Small intestine (tissue), 7 donors: ENCODE results near the gene MAPK8IP3. TPM values are rescaled to one million over a fixed set of nuclear protein-coding genes. Genes with fewer than 3 reads are reported as not detected.

Source experiments
- DNase-seq, 2 donors: peaks; one replicate each; pipeline versions ENCODE4 v3.0.0 to v3.0.0-alpha.2; 2013
- FAIRE-seq: peaks from 2 replicates; lab custom pipeline; 2012; peaks lifted over from hg19 to GRCh38; lab: Jason Lieb, UNC
- H3K27ac ChIP-seq, 3 donors: one replicate each; pipeline ENCODE4 v1.5.1; 2013; ENCODE audit warnings: low read length in 2 of 3, mild to moderate bottlenecking in 2 of 3, control low read depth in 1 of 3, inconsistent platforms in 1 of 3, low read depth in 1 of 3, moderate library complexity in 1 of 3
- H3K27me3 ChIP-seq, 3 donors: one replicate each; pipeline ENCODE4 v1.6.1; 2013; ENCODE audit warnings: low read length in 3 of 3, inconsistent platforms in 1 of 3; ENCODE audit not compliant: control insufficient read depth in 3 of 3, insufficient read depth in 3 of 3
- H3K36me3 ChIP-seq, 3 donors: one replicate each; pipeline ENCODE4 v1.6.1; 2013; ENCODE audit warnings: low read length in 3 of 3, inconsistent platforms in 1 of 3, low read depth in 1 of 3, mild to moderate bottlenecking in 1 of 3, moderate library complexity in 1 of 3; ENCODE audit not compliant: control insufficient read depth in 3 of 3, insufficient read depth in 2 of 3
- H3K4me1 ChIP-seq, 3 donors: one replicate each; pipeline ENCODE4 v1.6.1; 2013; ENCODE audit warnings: low read length in 2 of 3, inconsistent platforms in 1 of 3, low read depth in 1 of 3, mild to moderate bottlenecking in 1 of 3, moderate library complexity in 1 of 3; ENCODE audit not compliant: control insufficient read depth in 3 of 3, insufficient read depth in 2 of 3
- H3K4me3 ChIP-seq, 3 donors: one replicate each; pipeline ENCODE4 v1.5.1; 2013; ENCODE audit warnings: low read length in 3 of 3, control low read depth in 1 of 3, inconsistent platforms in 1 of 3, low read depth in 1 of 3, mild to moderate bottlenecking in 1 of 3, moderate library complexity in 1 of 3
- H3K9me3 ChIP-seq, 2 donors: one replicate each; pipeline ENCODE4 v1.6.1; 2013; ENCODE audit warnings: low read depth in 1 of 2, low read length in 1 of 2; ENCODE audit not compliant: control insufficient read depth in 2 of 2, insufficient read depth in 1 of 2
- WGBS, 3 donors: extraction: QIAGEN DNeasy Blood & Tissue Kit; methylation state at CpG; one replicate each; pipeline ENCODE4 v1.1.7; 2013; 5-methylcytosine and 5-hydroxymethylcytosine counted together
- polyA plus RNA-seq, 4 donors: library from polyadenylated mRNA; stranded (reverse) in 3 of 4; unstranded in 1 of 4; fragments of 200-250 nt in 3 of 4; fragments of 120-200 nt in 1 of 4; gene quantifications; one replicate each; pipeline versions ENCODE4 v1.2.1 to v1.2.3, GENCODE V29; 2013
- donor health status: healthy with polysubstance abuse.
- donor health status: control.
- donor health status: control.
- donor health status: Bipolar disorder and iron deficiency.
- donor health status: healthy.

MAPK8IP3 gene
- polyA plus RNA-seq, 4 donors = 26.2 to 60.1 (median 39.6) TPM

DNA sequence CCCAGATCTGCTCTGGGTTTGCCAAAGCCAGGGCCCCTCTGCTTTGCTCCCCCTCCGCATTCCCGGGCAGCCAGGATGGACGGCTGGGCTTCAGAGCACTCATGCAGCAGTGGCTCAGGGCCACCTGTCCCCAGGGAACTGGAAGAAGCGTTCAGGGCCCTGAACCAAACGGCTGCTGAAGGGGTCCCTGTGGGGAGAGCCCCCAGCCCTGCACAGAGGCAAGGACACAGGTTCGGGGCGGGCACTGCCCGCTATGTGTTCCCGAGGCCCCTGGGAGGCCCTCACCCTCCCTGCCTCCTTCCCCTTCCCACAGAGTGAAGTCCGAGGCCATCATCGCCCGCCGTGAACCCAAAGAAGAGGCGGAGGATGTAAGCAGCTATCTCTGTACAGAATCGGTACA, 54.9 kb downstream of the MAPK8IP3 start:
- Histone ChIP-seq H3K36me3 (peaks cover under 1 to 87% (median 7%) of the 10 kb centered on the region in 3 donors), H3K27me3 (no peaks in the 10 kb centered on the region), H3K27ac (no peak overlapping the region), H3K9me3 (no peaks in the 10 kb centered on the region), H3K4me1 (peaks cover 0 to 11% (median 5%) of the 10 kb centered on the region in 3 donors), H3K4me3 (no peak overlapping the region)
- WGBS, 3 donors = 90 to 97% (median 94%) methylated on average over 13 to 15 of the region's 15 CpGs
- FAIRE-seq = no peak
- no peak for DNase-seq

DNA sequence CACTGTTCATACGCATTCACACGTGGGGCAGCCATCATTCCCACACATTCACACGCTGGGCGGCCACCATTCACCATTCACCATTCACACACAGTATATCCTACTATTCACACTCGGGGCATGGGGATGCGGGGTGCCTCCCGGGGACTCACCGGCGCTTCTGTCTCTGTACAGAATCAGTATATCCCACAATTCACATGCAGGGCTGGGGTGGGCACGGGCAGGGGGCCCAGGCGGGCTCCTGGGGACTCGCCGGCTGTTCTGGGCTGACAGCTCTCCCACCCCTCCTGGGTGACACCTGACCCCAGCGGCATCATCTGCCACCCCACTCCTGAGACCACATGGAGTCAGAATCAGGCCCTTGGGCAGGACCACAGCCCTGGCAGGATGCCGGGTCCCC, 55.8 kb downstream of the MAPK8IP3 start:
- Histone ChIP-seq H3K27ac (no peak overlapping the region), H3K4me3 (no peak overlapping the region), H3K4me1 (peaks cover 0 to 11% (median 5%) of the 10 kb centered on the region in 3 donors), H3K9me3 (no peaks in the 10 kb centered on the region), H3K36me3 (peaks cover 3 to 88% (median 7%) of the 10 kb centered on the region in 3 donors), H3K27me3 (no peaks in the 10 kb centered on the region)
- no peak for DNase-seq
- WGBS, 3 donors = 94 to 95% (median 95%) methylated on average over 14 to 15 of the region's 15 CpGs
- no peak for FAIRE-seq

DNA sequence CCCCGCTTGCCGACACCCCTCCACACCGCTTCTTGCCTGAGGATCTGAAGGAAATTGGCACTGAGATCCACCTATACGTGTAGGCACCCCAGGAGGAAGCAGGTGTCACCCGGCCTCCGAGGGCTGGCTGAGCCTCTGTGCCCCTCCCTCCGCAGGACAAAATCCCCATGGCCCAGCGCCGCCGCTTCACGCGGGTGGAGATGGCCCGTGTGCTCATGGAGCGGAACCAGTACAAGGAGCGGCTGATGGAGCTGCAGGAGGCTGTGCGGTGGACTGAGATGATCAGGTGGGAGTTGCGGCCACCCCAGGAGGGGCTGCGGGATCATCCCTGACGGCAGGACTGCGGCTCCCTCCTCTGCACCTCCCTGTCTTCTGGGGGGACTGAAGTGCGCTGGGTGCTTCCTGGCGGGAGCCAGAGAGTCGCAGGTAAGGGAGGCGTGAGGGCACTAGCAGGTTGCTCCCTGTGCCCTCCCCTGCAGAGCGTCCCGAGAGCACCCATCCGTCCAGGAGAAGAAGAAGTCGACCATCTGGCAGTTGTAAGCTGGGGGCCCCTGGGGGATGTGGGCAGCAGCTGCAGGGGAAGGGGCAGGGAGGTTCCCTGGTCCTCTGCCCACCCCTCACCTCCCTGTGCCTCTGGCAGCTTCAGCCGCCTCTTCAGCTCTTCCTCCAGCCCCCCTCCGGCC, 56.3 kb downstream of the MAPK8IP3 start:
- WGBS, 3 donors = 92 to 94% (median 93%) methylated on average over 24 to 30 of the region's 30 CpGs
- peaks cover 3 to 92% (median 10%) of the 10 kb centered on the region in 3 donors for H3K36me3 ChIP-seq
- FAIRE-seq = no peak

DNA sequence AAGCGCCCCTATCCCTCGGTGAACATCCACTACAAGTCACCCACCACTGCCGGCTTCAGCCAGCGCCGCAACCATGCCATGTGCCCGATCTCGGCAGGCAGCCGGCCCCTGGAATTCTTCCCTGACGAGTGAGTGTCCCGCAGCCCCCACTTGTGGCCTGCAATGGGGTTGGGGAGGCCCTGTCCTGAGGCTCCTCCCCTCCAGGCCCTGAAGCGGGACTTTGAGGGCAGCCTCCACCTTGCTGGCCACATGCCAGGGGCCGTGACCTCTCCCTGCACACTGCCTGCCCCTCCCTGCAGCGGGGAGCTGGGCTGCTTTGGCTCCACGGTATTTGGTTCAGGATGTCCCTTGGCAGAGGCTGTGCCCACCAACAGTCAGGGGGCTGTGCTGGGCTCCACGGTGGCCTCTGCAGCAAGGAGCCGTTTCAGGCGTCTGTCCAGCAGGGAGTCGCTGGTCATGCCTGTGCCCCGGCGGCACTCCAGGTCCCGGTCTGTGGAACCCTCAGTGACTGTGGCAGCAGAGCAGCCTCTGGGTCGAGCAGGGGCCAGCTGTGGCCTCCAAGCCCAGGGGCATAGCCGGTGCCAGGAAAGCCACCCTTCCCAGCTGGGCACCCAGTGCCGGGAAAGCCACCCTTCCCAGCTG, 57.0 kb downstream of the MAPK8IP3 start:
- H3K36me3 ChIP-seq = peaks cover 3 to 92% (median 14%) of the 10 kb centered on the region in 3 donors
- FAIRE-seq (no peak), DNase-seq (no peak)
- H3K9me3 ChIP-seq = no peaks in the 10 kb centered on the region
- H3K4me3 ChIP-seq = no peak overlapping the region
- H3K4me1 ChIP-seq = peaks cover 0 to 4% (median 0%) of the 10 kb centered on the region in 3 donors
- no peaks in the 10 kb centered on the region for H3K27me3 ChIP-seq
- WGBS, 3 donors = 89 to 91% (median 90%) methylated on average over 24 of the region's 24 CpGs
- H3K27ac ChIP-seq = no peak overlapping the region

More for the DNA sequence above, 56.3 kb downstream of the MAPK8IP3 start:
- Histone ChIP-seq H3K4me1 (peaks cover 0 to 11% (median 4%) of the 10 kb centered on the region in 3 donors), H3K27ac (no peak overlapping the region), H3K4me3 (no peak overlapping the region), H3K27me3 (no peaks in the 10 kb centered on the region), H3K9me3 (no peaks in the 10 kb centered on the region)
- DNase-seq = no peak

DNA sequence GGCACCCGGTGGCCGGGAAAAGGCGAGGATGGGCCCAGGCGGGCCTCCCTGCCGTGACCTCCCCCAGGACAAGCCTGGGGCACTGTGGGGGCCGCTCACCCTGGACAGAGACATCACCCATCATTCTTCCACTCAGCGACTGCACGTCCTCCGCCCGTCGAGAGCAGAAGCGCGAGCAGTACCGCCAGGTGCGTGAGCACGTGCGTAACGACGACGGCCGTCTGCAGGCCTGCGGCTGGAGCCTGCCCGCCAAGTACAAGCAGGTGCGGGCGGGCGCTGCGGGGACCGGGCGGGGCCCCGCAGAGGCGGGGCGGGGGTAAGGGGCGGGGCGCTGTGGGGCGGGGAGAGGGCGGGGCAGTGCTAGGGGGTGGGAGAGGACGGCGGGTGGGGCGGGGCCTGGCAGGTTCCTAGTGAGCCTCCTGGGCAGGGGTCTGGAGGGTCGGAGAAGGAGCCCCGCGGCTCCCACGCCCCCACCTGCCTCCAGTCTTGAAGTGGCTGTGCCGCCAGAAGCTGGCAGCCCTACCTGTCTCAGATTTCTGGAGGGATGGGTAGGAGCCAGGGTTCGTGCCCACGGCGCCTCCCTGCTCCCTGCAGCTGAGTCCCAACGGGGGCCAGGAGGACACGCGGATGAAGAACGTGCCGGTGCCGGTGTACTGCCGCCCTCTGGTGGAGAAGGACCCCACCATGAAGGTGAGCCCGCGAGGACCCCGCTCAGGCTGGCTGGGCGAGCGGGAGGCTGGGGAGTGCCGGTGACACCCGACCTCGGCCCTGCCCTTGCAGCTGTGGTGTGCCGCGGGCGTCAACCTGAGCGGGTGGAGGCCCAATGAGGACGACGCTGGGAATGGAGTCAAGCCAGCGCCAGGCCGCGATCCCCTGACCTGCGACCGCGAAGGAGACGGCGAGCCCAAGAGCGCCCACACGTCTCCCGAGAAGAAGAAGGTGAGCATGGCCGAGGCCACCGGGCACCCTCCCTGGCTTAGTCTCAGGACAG, 57.8 kb downstream of the MAPK8IP3 start:
- Histone ChIP-seq H3K27ac (no peak overlapping the region), H3K36me3 (peaks cover 4 to 93% (median 14%) of the 10 kb centered on the region in 3 donors), H3K9me3 (no peaks in the 10 kb centered on the region), H3K4me1 (no peaks in the 10 kb centered on the region), H3K4me3 (no peak overlapping the region), H3K27me3 (no peaks in the 10 kb centered on the region)
- DNase-seq = peak in 1 of 2 donors; percentile 48
- FAIRE-seq = no peak
- 76 to 87% (median 85%) methylated on average over 56 to 81 of the region's 81 CpGs for WGBS, 3 donors

DNA sequence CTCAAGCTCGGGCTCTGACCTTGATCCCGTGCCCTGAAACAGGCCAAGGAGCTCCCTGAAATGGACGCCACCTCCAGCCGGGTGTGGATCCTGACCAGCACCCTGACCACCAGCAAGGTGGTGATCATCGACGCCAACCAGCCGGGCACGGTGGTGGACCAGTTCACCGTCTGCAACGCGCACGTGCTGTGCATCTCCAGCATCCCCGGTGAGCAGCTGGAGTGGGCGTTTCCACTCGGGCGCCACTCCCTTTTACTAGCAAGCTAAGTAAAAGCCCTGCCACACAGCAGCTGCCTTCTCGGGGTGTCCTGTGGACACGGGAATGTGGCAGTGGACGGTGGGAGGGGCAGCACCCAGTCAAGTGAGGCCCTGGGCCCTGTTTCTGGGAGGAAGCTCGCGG, 59.0 kb downstream of the MAPK8IP3 start:
- H3K4me3 ChIP-seq = no peak overlapping the region
- H3K4me1 ChIP-seq = no peaks in the 10 kb centered on the region
- DNase-seq = no peak
- FAIRE-seq = no peak
- H3K36me3 ChIP-seq = peaks cover 4 to 93% (median 14%) of the 10 kb centered on the region in 3 donors
- H3K9me3 ChIP-seq = no peaks in the 10 kb centered on the region
- H3K27me3 ChIP-seq = no peaks in the 10 kb centered on the region
- no peak overlapping the region for H3K27ac ChIP-seq
- 84 to 91% (median 91%) methylated on average over 21 of the region's 21 CpGs for WGBS, 3 donors

DNA sequence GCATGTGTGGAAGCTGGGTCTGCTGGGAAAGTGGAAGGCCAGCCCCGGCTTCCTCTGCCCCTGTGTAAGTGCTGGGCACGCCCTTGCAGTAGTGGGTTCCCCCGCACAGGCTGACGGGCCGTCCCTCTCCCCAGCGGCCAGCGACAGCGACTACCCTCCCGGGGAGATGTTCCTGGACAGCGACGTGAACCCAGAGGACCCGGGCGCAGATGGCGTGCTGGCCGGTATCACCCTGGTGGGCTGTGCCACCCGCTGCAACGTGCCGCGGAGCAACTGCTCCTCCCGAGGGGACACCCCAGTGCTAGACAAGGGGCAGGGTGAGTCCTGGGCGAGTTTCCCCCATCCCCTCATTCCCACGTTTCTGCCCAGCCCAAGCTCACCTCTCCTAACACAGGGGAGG, 59.8 kb downstream of the MAPK8IP3 start:
- Histone ChIP-seq H3K36me3 (peaks cover 4 to 89% (median 11%) of the 10 kb centered on the region in 3 donors), H3K4me3 (no peak overlapping the region), H3K27me3 (no peaks in the 10 kb centered on the region), H3K27ac (no peak overlapping the region), H3K9me3 (no peaks in the 10 kb centered on the region), H3K4me1 (peaks cover 0 to 3% (median 0%) of the 10 kb centered on the region in 3 donors)
- FAIRE-seq (no peak), DNase-seq (no peak)
- 88 to 92% (median 92%) methylated on average over 22 of the region's 22 CpGs for WGBS, 3 donors

DNA sequence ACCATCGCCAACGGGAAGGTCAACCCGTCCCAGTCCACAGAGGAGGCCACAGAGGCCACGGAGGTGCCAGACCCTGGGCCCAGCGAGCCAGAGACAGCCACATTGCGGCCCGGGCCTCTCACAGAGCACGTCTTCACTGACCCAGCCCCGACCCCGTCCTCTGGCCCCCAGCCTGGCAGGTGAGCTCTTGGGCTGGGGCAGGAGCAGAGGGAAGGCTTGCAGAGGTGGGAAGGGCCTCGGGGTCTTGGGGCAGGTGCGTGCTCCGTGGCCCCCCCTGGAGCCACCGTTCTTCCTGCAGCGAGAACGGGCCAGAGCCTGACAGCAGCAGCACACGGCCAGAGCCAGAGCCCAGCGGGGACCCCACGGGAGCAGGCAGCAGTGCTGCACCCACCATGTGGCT, 60.2 kb downstream of the MAPK8IP3 start:
- Histone ChIP-seq H3K4me1 (peaks cover 0 to 3% (median 0%) of the 10 kb centered on the region in 3 donors), H3K27ac (no peak overlapping the region), H3K27me3 (no peaks in the 10 kb centered on the region), H3K36me3 (peaks cover 4 to 85% (median 11%) of the 10 kb centered on the region in 3 donors), H3K9me3 (no peaks in the 10 kb centered on the region), H3K4me3 (no peak overlapping the region)
- FAIRE-seq (no peak), DNase-seq (no peak)
- 90 to 95% (median 92%) methylated on average over 18 to 19 of the region's 19 CpGs for WGBS, 3 donors
